ENCODE data around the gene ADCK2.

Gene ADCK2

DNA sequence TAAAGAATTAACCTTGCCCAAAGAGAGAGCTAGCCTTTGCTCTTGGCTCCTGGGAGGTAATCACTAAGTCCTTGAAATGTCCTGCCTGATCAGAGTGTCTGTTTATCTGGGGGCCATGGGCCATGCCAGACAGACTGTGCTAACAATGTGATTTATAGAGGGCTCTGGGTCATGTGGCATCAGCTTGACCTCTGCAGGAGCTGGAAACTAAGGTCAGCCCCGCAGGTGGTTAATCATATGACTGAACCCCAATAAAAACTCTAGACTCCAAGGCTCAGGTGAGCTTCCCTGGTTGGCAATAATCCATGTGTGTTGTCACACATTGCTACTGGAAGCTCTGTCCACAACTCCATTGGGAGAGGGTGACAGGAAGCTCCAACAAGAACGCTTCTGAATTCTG lies 71.3 kb downstream of the ADCK2 start:
- no peak for DNase-seq (ENCODE audit: low read depth)

Measured in stromal cell of bone marrow (primary cell).